Measurements from ENCODE around the gene TNFRSF4. TPM values are rescaled to one million over a fixed set of nuclear protein-coding genes. Genes with fewer than 3 reads are reported as not detected.

Gene TNFRSF4
- total and polyA plus RNA-seq, 2 of the 13 experiments (the other 11 are each of a cell fraction or from before 2014, with no cell fraction given): not detected

DNA sequence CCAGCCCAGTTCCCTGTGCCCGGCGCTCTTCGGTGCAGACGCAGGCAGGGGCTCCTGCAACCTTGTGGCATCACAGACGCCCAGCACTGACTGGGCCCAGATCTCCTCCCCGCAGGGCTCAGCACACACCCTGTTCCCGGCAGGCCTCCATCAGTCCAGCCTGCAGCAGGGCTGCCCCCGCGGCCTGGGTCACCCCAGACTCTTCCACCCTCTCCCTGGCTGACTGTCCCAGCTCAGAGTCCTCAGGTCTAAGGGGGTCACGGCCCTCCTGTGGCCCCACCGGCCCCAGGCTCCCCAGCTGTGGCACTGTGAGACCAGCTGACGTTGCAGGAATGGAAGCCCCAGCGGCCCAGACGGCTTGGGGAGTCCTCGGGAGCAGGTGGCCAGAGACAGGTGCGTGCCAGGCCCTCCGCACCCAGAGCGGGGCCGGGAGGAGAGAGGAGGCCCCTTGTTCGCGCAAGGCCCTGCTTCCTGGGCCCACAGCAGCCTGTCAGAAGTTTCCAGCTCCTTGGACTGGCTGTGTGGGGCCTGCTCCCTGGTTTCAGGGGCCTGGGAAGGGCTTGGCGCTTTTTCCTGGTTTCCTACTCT lies 22.3 kb upstream of the TNFRSF4 start (continued):
- TF ChIP-seq, protein P1, sequence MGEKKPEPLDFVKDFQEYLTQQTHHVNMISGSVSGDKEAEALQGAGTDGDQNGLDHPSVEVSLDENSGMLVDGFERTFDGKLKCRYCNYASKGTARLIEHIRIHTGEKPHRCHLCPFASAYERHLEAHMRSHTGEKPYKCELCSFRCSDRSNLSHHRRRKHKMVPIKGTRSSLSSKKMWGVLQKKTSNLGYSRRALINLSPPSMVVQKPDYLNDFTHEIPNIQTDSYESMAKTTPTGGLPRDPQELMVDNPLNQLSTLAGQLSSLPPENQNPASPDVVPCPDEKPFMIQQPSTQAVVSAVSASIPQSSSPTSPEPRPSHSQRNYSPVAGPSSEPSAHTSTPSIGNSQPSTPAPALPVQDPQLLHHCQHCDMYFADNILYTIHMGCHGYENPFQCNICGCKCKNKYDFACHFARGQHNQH (CRISPR knock-in tag; IDR thresholded peaks at IDR 0.05): peak; percentile 29; the same call in 1 of the 2 replicates
- TF ChIP-seq ZNF792 (CRISPR knock-in tag; IDR thresholded peaks at IDR 0.05) (no peak), ZNF761 (CRISPR knock-in tag; conservative IDR thresholded peaks at IDR 0.05) (0 out of 2 replicates have a peak, but pooled peaks have one; percentile 65), NONO (IDR thresholded peaks at IDR 0.05) (no peak), NONO (CRISPR knock-in tag; conservative IDR thresholded peaks at IDR 0.05) (peak; percentile 66; the same call in 1 of the 2 replicates), ZFP82 (CRISPR knock-in tag; IDR thresholded peaks at IDR 0.05; ENCODE audit: borderline replicate concordance) (0 out of 2 replicates have a peak, but pooled peaks have one; percentile 19), KDM2A (CRISPR knock-in tag; IDR thresholded peaks at IDR 0.05; ENCODE audit: borderline replicate concordance, low read depth) (peak; percentile 66), ZNF430 (CRISPR knock-in tag; IDR thresholded peaks at IDR 0.05) (peak; percentile 60; the same call in 1 of the 2 replicates), POLR2G (IDR thresholded peaks at IDR 0.05; ENCODE audit: low read depth, low read length) (peak; percentile 10), ZFX (CRISPR knock-in tag; IDR thresholded peaks at IDR 0.05; ENCODE audit: low read depth) (peak; percentile 74), EZH2 (conservative IDR thresholded peaks at IDR 0.05; ENCODE audit: low read depth, low read length) (0 out of 2 replicates have a peak, but pooled peaks have one; percentile 48), ZNF501 (CRISPR knock-in tag; IDR thresholded peaks at IDR 0.05) (0 out of 2 replicates have a peak, but pooled peaks have one; percentile 23), SP5 (CRISPR knock-in tag; IDR thresholded peaks at IDR 0.05; ENCODE audit: borderline replicate concordance, low read depth) (no peak), PHF8 (CRISPR knock-in tag; IDR thresholded peaks at IDR 0.05) (no peak), ZNF598 (CRISPR knock-in tag; IDR thresholded peaks at IDR 0.05; ENCODE audit: borderline replicate concordance) (no peak), ZNF510 (CRISPR knock-in tag; IDR thresholded peaks at IDR 0.05; ENCODE audit: low read depth) (peak; percentile 65; the same call in 1 of the 2 replicates), TBL1XR1 (IDR thresholded peaks at IDR 0.05; ENCODE audit: borderline replicate concordance, low read length, partially characterized antibody) (no peak), TEAD3 (CRISPR knock-in tag; optimal IDR thresholded peaks at IDR 0.05; ENCODE audit: borderline replicate concordance) (peak; percentile 26), ZC3H4 (CRISPR knock-in tag; IDR thresholded peaks at IDR 0.05; ENCODE audit: borderline replicate concordance) (0 out of 2 replicates have a peak, but pooled peaks have one; percentile 22), ZMAT3 (CRISPR knock-in tag; conservative IDR thresholded peaks at IDR 0.05) (no peak), ZNF678 (CRISPR knock-in tag; IDR thresholded peaks at IDR 0.05) (no peak), SPEN (CRISPR knock-in tag; IDR thresholded peaks at IDR 0.05; ENCODE audit: low read depth) (0 out of 2 replicates have a peak, but pooled peaks have one; percentile 24), ARNTL (CRISPR knock-in tag; IDR thresholded peaks at IDR 0.05) (peak; percentile 17; the same call in 1 of the 2 replicates), HNRNPL (IDR thresholded peaks at IDR 0.05; ENCODE audit: low read depth, low read length) (peak; percentile 63; the same call in 1 of the 2 replicates), SAFB2 (CRISPR knock-in tag; IDR thresholded peaks at IDR 0.05; ENCODE audit: borderline replicate concordance, low read depth) (peak; percentile 57; the same call in 1 of the 2 replicates), MBD4 (IDR thresholded peaks at IDR 0.05; ENCODE audit: borderline replicate concordance, low read length) (no peak), AKAP8 (CRISPR knock-in tag; IDR thresholded peaks at IDR 0.05) (peak; percentile 91)
- TF ChIP-seq, protein P2, sequence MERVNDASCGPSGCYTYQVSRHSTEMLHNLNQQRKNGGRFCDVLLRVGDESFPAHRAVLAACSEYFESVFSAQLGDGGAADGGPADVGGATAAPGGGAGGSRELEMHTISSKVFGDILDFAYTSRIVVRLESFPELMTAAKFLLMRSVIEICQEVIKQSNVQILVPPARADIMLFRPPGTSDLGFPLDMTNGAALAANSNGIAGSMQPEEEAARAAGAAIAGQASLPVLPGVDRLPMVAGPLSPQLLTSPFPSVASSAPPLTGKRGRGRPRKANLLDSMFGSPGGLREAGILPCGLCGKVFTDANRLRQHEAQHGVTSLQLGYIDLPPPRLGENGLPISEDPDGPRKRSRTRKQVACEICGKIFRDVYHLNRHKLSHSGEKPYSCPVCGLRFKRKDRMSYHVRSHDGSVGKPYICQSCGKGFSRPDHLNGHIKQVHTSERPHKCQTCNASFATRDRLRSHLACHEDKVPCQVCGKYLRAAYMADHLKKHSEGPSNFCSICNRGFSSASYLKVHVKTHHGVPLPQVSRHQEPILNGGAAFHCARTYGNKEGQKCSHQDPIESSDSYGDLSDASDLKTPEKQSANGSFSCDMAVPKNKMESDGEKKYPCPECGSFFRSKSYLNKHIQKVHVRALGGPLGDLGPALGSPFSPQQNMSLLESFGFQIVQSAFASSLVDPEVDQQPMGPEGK (CRISPR knock-in tag; IDR thresholded peaks at IDR 0.05): 0 out of 2 replicates have a peak, but pooled peaks have one; percentile 35
- TF ChIP-seq, protein P3, sequence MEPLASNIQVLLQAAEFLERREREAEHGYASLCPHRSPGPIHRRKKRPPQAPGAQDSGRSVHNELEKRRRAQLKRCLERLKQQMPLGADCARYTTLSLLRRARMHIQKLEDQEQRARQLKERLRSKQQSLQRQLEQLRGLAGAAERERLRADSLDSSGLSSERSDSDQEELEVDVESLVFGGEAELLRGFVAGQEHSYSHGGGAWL (CRISPR knock-in tag; IDR thresholded peaks at IDR 0.05): peak; percentile 51; the same call in 1 of the 2 replicates
